ENCODE measurements around the gene CDH12.
"Not testable (repeated sequence)": the region's sequence is repeated elsewhere in the genome, so short reads cannot be mapped to it uniquely, and the experiment has no call there.

The CDH12 gene

GRCh38 chr5:22169226-22169625 lies 683.9 kb downstream of the CDH12 start:
- not testable (repeated sequence) for H3K4me3 ChIP-seq (ENCODE audit: low read depth, low read length)

DNA sequence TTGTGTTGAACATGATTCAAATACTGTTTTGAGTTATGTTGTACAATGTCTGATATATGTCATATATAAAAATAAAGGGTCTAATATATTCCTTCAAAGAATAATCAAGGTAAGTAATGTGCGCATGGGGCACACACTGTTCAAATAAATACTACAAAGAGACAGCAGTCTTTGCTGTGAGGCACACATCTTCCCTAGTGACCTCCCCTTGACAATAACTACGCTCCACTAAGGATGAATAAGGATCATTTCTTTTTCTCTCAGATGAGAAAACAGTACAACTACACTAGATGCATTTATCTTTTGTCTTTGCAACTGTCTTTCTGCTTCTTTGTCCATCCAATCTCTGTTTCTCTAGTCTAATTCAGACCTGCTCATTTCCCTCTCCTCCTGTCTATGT lies 684.4 kb downstream of the CDH12 start:
- H3K4me3 ChIP-seq (ENCODE audit: low read depth, low read length): not testable (repeated sequence)

DNA sequence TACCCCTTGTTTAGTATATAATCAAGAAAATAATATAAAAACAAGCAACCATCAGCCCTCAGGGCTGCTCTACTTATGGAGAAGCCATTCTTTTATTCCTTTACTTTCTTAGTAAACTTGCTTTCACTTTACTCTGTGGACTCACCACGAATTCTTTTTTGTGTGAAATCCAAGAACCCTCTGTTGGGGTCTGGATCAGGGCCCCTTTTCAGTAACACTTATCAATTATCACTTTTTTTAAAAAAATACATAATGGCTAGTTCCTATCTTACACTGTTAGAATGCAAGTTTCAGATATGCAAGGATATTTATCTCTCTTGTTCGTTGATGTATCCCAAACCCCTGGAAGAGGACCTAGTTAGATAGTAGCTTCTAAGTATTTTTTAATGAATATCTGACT lies 687.2 kb downstream of the CDH12 start:
- H3K4me3 ChIP-seq (ENCODE audit: low read depth, low read length): not testable (repeated sequence)

GRCh38 chr5:22164910-22165748 lies 688.0 kb downstream of the CDH12 start:
- H3K4me3 ChIP-seq (ENCODE audit: low read depth, low read length): not testable (repeated sequence)

GRCh38 chr5:22156953-22157352 lies 696.2 kb downstream of the CDH12 start:
- not testable (repeated sequence) for H3K4me3 ChIP-seq (ENCODE audit: low read depth, low read length)

- not testable (repeated sequence) for H3K4me3 ChIP-seq (ENCODE audit: low read depth, low read length)
Measured at GRCh38 chr5:22154779-22155178, 698.4 kb downstream of the CDH12 start.

DNA sequence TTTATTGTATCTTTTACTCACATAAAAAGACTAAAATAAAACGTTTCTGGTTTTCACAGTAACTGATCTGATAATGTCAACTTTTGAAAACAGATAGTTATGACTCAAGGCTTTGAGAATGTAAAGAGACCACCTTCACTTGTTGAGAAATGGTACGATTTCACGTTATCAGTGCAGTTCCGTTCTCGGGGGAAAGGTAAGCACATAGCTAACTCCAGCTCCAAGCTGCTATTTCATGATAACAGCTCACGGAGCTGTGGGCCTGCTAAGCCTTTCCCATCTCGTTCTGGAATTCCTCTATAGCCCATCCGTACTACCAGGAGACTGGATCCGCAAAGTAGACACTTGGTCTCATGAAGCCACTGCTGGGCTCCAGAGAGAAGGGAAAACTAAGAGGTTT lies 701.3 kb downstream of the CDH12 start:
- not testable (repeated sequence) for H3K4me3 ChIP-seq (ENCODE audit: low read depth, low read length)

- not testable (repeated sequence) for H3K4me3 ChIP-seq (ENCODE audit: low read depth, low read length)
Measured at GRCh38 chr5:22140418-22140817, 712.7 kb downstream of the CDH12 start.

- H3K4me3 ChIP-seq (ENCODE audit: low read depth, low read length): not testable (repeated sequence)
Measured at GRCh38 chr5:22139662-22140300, 713.4 kb downstream of the CDH12 start.

DNA sequence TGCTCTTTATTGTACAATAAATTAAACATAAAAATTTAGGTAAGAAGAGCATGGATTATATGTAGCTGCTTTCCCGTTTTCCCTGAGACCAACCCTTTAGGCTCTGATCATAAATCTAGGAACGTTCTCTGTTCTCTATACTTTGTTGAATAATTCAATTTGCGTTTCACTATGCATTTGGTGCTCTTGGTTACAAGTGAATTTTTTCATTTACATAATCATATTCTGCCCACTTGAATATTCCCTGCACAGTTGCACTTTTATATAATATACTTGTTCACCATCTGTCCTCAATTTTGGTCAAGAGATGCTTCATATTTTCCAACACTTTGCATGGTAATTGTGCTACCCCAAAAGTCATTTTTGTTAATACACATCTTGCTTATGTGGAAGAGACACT lies 741.8 kb downstream of the CDH12 start:
- H3K4me3 ChIP-seq (ENCODE audit: low read depth, low read length): no peak overlapping the region

DNA sequence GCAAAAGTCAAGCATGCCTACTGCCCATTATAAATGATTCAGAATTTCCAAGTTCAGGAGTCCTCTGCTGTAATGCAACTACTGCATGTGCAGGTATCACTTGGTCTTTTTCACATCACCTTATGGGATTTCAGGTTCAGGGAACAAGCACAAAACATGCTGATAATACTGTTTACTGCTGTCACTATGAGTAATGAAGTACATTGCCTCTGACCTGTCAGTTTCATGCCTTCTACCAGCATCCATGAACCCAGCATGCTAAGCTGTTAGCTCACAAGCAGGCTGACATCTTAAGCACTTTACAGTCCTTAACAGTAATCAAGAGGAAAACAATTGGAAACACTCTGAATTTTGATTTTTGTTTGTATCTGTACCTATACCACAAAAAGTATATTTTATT lies 743.8 kb downstream of the CDH12 start:
- no peak overlapping the region for H3K4me3 ChIP-seq (ENCODE audit: low read depth, low read length)

DNA sequence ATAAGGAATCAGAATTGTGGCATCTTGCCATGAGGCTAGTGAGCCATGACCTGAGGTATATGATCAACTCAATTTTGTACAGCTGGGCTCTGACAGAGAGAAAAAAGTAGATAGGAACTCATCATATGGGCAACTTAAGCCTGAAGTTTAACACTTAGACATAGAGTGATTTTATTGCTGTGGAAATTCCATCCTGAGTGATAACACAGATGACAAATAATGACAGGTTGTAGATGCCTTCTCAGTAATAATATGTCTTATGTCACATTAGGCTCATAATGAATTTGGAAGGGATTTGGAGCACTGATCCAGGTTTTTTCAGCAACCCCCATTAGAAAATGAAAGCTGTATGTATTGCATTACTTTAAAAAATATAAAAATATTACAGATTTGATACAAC lies 744.6 kb downstream of the CDH12 start:
- H3K4me3 ChIP-seq (ENCODE audit: low read depth, low read length): no peak overlapping the region

DNA sequence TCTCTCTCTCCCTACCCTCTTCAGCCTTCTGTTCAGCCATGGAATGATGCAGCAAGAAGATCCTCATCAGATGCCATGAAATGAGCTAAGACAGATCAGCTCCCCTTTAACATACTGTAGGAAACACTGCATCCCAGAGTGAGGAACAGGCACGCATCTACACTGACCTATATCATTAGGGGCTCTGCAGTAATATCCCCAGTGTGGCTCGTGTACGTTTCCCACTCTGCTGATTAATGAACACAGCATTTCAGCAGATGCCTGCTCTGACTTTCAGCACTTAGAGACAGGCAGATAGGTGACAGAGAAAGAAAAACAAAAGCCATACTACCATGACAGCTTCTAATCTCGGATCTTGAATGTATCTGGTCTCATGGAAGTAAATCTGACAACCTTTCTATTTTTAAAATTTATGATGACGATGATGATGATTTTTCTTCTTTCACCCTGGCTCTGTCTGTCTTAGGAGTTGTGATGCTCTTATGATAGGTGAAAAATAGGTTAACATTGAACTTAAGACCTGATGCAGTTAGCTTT lies 750.3 kb downstream of the CDH12 start:
- no peak overlapping the region for H3K4me3 ChIP-seq (ENCODE audit: low read depth, low read length)

DNA sequence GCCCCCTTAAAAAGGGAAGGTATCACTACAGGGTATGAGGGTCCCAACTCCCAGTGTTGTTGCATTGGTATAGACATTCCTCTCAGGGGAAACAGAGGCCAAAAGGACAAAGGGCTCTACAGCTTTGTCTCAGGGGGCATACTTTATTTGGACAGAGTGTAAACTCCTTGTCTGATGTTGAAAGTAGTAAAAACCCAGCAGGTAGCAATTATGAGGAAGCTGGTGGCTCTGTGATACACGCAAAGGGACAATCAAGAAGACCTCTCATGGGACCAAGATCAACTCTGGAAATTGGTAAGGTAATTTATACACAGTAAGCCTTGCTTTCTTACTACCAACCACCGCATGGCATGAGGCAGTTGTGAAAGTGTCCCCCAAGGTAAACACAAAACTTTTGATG lies 764.6 kb downstream of the CDH12 start:
- no peak overlapping the region for H3K4me3 ChIP-seq (ENCODE audit: low read depth, low read length)

- no peak overlapping the region for H3K4me3 ChIP-seq (ENCODE audit: low read depth, low read length)
Measured at GRCh38 chr5:22079566-22079965, 773.6 kb downstream of the CDH12 start.

DNA sequence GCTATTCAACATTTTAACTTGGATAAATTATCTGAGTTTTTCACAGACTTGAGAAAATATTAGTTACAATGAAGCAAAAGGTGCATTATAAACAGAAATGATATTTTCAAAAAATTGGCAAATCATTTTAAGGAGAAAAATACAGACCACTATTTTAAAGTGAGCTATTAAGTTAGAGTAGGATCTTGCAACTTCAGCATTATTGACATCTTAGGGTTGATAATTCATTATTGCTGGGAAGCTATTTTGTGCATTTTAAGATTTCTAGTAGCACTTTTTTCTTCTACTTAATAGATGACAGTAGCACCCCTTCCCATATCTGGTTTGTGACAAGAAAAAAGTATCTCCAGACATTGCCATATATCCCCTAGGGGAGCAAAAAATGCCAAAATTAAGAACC lies 774.1 kb downstream of the CDH12 start:
- H3K4me3 ChIP-seq (ENCODE audit: low read depth, low read length): no peak overlapping the region

- no peak overlapping the region for H3K4me3 ChIP-seq (ENCODE audit: low read depth, low read length)
Measured at GRCh38 chr5:22076586-22076985, 776.6 kb downstream of the CDH12 start.

DNA sequence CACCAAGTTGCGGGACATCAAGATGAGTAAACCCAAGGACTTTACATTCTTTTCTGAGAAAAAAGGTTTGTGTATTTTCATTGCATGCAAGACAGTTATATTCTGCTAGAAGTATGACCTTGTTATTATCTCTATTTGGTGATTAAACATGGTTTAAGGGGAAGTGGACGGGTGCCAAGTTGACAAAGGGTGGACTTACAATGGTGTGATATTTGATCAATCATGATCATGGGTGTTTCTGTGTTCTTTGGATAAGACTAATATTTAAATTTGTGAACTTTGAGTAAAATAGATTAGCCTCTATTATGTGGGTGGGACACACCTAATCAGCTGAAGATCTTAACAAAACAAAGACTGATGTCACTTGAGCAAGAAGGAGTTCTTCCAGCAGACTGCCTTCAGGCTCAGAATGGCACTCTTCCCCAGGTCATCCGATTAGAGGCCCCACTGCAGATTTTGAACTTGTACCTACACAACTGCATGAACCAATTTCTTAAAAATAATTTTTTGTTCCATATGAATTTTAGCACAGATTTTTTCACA lies 782.9 kb downstream of the CDH12 start:
- H3K4me3 ChIP-seq (ENCODE audit: low read depth, low read length): no peak overlapping the region

DNA sequence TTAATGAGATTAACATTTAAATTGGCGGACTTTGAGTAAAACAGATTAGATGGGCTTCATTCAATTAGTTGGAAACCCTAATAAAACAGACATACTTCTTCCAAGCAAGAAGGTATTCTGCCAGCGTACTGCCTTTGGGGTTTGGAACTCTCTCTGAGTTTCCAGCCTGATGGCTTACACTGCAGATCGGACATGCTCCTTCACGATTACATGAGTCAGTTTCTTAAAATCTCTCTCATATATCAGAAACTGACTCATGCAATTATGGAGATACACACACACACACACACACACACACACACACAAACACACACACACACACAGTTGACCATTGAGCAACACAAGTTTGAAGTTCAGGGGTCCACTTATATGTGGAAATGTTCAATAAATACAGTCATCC lies 789.4 kb downstream of the CDH12 start:
- H3K4me3 ChIP-seq (ENCODE audit: low read depth, low read length): no peak overlapping the region

DNA sequence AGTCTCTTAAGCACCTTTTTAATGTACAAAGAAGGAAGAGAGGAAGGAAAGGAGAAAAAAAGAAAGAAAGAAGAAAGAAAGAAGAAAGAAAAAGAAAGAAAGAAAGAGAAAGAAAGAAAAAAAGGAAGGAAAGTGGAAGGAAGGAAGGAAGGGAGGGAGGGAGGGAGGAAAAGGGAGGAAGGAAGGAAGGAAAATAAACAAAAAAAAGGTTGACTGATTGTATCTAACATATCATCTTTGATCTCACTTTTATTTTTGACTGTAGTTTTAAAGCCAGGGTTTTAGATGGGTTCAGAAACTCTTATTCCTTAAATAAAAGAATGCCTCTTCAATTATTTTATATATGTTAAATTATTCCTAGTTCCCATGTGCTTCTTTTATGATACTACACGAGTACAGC lies 794.5 kb downstream of the CDH12 start:
- no peak overlapping the region for H3K4me3 ChIP-seq (ENCODE audit: low read depth, low read length)

GRCh38 chr5:22057012-22057411 lies 796.1 kb downstream of the CDH12 start:
- H3K4me3 ChIP-seq (ENCODE audit: low read depth, low read length): no peak overlapping the region

GRCh38 chr5:22056601-22057000 lies 796.5 kb downstream of the CDH12 start:
- no peak overlapping the region for H3K4me3 ChIP-seq (ENCODE audit: low read depth, low read length)

Measured in iPS-11a (cell line).